OCI-LY1 (cell line): ENCODE results near the gene ATP5F1B.

ENCODE experiments used
- H2AFZ ChIP-seq: fragments of 200-600 bp; sonication (generic), shearing (Covaris generic); 2 replicates; pipeline ENCODE4 v1.6.0; 2014; ENCODE audit warnings: antibody characterized with exemption, mild to moderate bottlenecking, low read length
- H3F3A ChIP-seq: fragments of 200-600 bp; sonication (generic), shearing (Covaris generic); 2 replicates; pipeline ENCODE4 v1.6.0; 2014; ENCODE audit warnings: mild to moderate bottlenecking, antibody characterized with exemption, low read length, moderate library complexity; ENCODE audit not compliant: insufficient read depth
- H3K27ac ChIP-seq: fragments of 200-600 bp; sonication (generic); 2 replicates; pipeline ENCODE4 v1.5.1; 2014; ENCODE audit warnings: low read length, mixed run types, mild to moderate bottlenecking, low read depth; ENCODE audit not compliant: poor library complexity, severe bottlenecking
- H3K27me3 ChIP-seq: fragments of 200-600 bp; sonication (generic); 2 replicates; pipeline ENCODE4 v1.6.0; 2014; ENCODE audit warnings: antibody characterized with exemption, mild to moderate bottlenecking, low read length, moderate library complexity; ENCODE audit not compliant: insufficient read depth
- H3K36me3 ChIP-seq: fragments of 200-600 bp; sonication (generic); 2 replicates; pipeline ENCODE4 v1.6.1; 2014; ENCODE audit warnings: mild to moderate bottlenecking, antibody characterized with exemption, low read length, moderate library complexity, mixed read lengths; ENCODE audit not compliant: insufficient read depth
- H3K4me1 ChIP-seq: fragments of 200-600 bp; sonication (generic); 2 replicates; pipeline ENCODE4 v1.5.1; 2014; ENCODE audit warnings: mild to moderate bottlenecking, low read length, moderate library complexity; ENCODE audit not compliant: insufficient read depth, severe bottlenecking
- H3K4me2 ChIP-seq: fragments of 200-600 bp; sonication (generic), shearing (Covaris generic); 2 replicates; pipeline ENCODE4 v1.6.1; 2014; ENCODE audit warnings: low read length
- H3K4me3 ChIP-seq: fragments of 200-600 bp; sonication (generic); 2 replicates; pipeline ENCODE4 v1.5.1; 2014; ENCODE audit warnings: low read length, low read depth, mild to moderate bottlenecking, mixed read lengths; ENCODE audit not compliant: poor library complexity, severe bottlenecking
- H3K79me2 ChIP-seq: fragments of 200-600 bp; shearing (Covaris generic); 2 replicates; pipeline ENCODE4 v1.6.1; 2016; ENCODE audit warnings: mixed run types, low read length, mixed read lengths; ENCODE audit not compliant: insufficient read depth
- H3K9ac ChIP-seq: fragments of 200-600 bp; sonication (generic), shearing (Covaris generic); 2 replicates; pipeline ENCODE4 v1.6.1; 2014; ENCODE audit warnings: mild to moderate bottlenecking, low read length, mixed read lengths
- H3K9me2 ChIP-seq: fragments of 200-600 bp; sonication (generic), shearing (Covaris generic); 2 replicates; pipeline ENCODE4 v1.6.1; 2014; ENCODE audit warnings: low read depth, mild to moderate bottlenecking, low read length, mixed read lengths
- H3K9me3 ChIP-seq: fragments of 200-600 bp; shearing (Covaris generic); 2 replicates; pipeline ENCODE4 v1.6.1; 2014; ENCODE audit warnings: low read length, mixed read lengths
- H4K20me1 ChIP-seq: fragments of 200-600 bp; sonication (generic), shearing (Covaris generic); 2 replicates; pipeline ENCODE4 v1.6.0; 2016; ENCODE audit warnings: mild to moderate bottlenecking, low read length; ENCODE audit not compliant: insufficient read depth
- CTCF ChIP-seq: fragments of 200-600 bp; sonication (generic), shearing (Covaris generic); IDR thresholded peaks from 2 replicates; pipeline ENCODE4 v1.5.1; 2017; ENCODE audit warnings: mild to moderate bottlenecking, antibody characterized with exemption, low read length, moderate library complexity, mixed read lengths
- EZH2 ChIP-seq: fragments of 200-600 bp; sonication (generic), shearing (Covaris generic); IDR thresholded peaks from 2 replicates; pipeline ENCODE4 v1.8.0; 2017; ENCODE audit warnings: borderline replicate concordance, mixed run types, mild to moderate bottlenecking, antibody characterized with exemption, low read length, moderate library complexity, mixed read lengths

The ATP5F1B gene

GRCh38 chr12:56622535-56622934 is 23.2 kb downstream of the ATP5F1B start:
- H3K4me3 ChIP-seq = no peak overlapping the region
- no peak overlapping the region for H3K9ac ChIP-seq
- H3K27me3 ChIP-seq = no peaks in the 10 kb centered on the region
- peaks cover 2% of the 10 kb centered on the region; the same call in 1 of the 2 replicates for H4K20me1 ChIP-seq
- no peaks in the 10 kb centered on the region for H3K9me2 ChIP-seq
- H3K9me3 ChIP-seq = no peaks in the 10 kb centered on the region
- no peaks in the 10 kb centered on the region for H3F3A ChIP-seq
- no peak overlapping the region for H3K27ac ChIP-seq
- TF ChIP-seq CTCF = no peak
- TF ChIP-seq EZH2 = no peak
- peaks cover 24% of the 10 kb centered on the region for H3K4me1 ChIP-seq
- peaks cover 83% of the 10 kb centered on the region for H3K79me2 ChIP-seq
- H2AFZ ChIP-seq = no peak overlapping the region
- peaks cover 74% of the 10 kb centered on the region for H3K36me3 ChIP-seq
- H3K4me2 ChIP-seq = no peak overlapping the region

- no peaks in the 10 kb centered on the region for H3K4me1 ChIP-seq
Measured at GRCh38 chr12:56616925-56617324, 28.9 kb downstream of the ATP5F1B start.

GRCh38 chr12:56616244-56616643 is 29.5 kb downstream of the ATP5F1B start:
- H3K79me2 ChIP-seq = peaks cover 25% of the 10 kb centered on the region
- H2AFZ ChIP-seq = no peak overlapping the region
- H3K4me3 ChIP-seq = no peak overlapping the region
- H4K20me1 ChIP-seq = no peaks in the 10 kb centered on the region
- TF ChIP-seq EZH2 = no peak
- no peak for TF ChIP-seq CTCF
- no peaks in the 10 kb centered on the region for H3K9me3 ChIP-seq
- peaks cover 96% of the 10 kb centered on the region for H3K36me3 ChIP-seq
- H3K27ac ChIP-seq = no peak overlapping the region
- H3K4me1 ChIP-seq = no peaks in the 10 kb centered on the region
- no peaks in the 10 kb centered on the region for H3F3A ChIP-seq
- no peak overlapping the region for H3K9ac ChIP-seq
- H3K4me2 ChIP-seq = no peak overlapping the region
- no peaks in the 10 kb centered on the region for H3K27me3 ChIP-seq
- H3K9me2 ChIP-seq = no peaks in the 10 kb centered on the region

More at GRCh38 chr12:56616925-56617324, 28.9 kb downstream of the ATP5F1B start:
- no peaks in the 10 kb centered on the region for H3K27me3 ChIP-seq
- no peak overlapping the region for H3K27ac ChIP-seq
- peaks cover 94% of the 10 kb centered on the region for H3K36me3 ChIP-seq
- H3K4me3 ChIP-seq = no peak overlapping the region
- H2AFZ ChIP-seq = no peak overlapping the region
- H3K9me2 ChIP-seq = no peaks in the 10 kb centered on the region
- H4K20me1 ChIP-seq = no peaks in the 10 kb centered on the region
- no peak overlapping the region for H3K4me2 ChIP-seq
- H3K9ac ChIP-seq = no peak overlapping the region
- peaks cover 31% of the 10 kb centered on the region for H3K79me2 ChIP-seq
- no peaks in the 10 kb centered on the region for H3K9me3 ChIP-seq
- TF ChIP-seq EZH2 (no peak), CTCF (no peak)
- H3F3A ChIP-seq = no peaks in the 10 kb centered on the region
